Mesenteric fat pad (tissue), 1 donor: ENCODE data around the gene GID8. TPM values are rescaled to one million over a fixed set of nuclear protein-coding genes. Genes with fewer than 3 reads are reported as not detected.

Source experiments
- DNase-seq: peaks from one replicate; pipeline ENCODE4 v3.0.0-alpha.2; 2020; ENCODE audit warnings: low spot score
- total RNA-seq: library from RNA; stranded (reverse); fragmentation: NEBNext Ultra II Directional; extraction: Animal tissue kit (Norgen Biotek cat#: 25700); gene quantifications from one replicate; pipeline ENCODE4 v1.2.1, GENCODE V29; 2021
- donor health status: DM: yes; HTN: yes; CAD: no.

Gene GID8
- total RNA-seq, 1 donor from 2014 or later = 22.6 TPM

DNA sequence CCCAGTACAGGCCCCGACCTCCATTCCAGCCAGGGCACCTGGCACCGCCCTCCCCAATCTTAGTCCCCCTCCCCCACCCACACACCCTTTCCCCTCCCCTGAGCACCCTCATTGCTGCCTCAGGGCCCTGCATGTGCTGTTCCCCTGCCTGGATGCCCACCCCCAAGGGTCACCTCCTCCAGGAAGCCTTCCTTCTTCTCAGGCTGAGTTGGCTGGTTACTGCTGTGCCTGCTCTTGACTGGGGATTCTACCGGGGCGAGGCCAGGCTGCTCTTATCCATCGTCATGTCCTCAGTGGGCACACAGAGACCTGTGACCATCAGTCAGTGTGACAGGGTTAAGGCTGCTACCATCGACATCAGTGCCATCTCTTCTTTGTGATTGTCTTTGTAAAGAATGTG, 45.3 kb downstream of the GID8 start:
- no peak for DNase-seq

DNA sequence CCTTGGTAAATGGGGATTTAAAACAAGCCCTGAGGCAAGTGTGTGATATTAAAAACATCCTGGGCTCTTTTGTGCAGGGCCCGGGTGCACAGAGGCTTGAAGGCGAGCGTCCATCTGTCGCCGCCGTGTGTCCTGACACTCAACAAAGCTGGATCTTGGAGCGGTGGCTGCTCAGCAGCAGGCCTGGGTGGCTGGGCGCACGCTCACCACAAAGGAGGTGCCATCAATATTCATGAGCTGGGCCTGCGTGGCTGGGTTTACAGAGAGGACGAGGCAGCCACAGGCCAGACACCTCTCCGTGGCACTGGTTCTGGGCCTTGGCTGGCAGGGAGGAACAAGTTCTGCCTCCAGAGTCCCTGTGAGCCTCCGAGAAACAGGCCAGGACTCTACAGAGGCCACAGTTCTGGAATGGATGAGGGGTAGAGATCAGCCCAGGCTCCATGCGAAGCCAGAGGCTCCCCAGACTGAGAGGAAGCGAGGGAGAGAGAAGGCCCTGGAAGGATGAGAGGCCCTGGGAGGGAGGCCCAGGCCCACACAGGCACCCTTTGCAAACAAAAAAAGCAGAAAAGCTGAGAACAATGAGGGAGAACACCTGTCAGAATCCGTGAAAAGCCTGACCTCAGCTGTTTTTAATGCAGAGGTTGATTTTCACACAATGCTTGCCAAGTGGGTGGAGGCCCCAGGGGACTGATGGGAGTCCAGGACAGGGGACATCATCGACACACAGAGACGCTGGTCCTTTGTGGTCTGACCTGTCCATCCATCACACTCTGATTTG, 46.9 kb downstream of the GID8 start:
- DNase-seq = no peak

DNA sequence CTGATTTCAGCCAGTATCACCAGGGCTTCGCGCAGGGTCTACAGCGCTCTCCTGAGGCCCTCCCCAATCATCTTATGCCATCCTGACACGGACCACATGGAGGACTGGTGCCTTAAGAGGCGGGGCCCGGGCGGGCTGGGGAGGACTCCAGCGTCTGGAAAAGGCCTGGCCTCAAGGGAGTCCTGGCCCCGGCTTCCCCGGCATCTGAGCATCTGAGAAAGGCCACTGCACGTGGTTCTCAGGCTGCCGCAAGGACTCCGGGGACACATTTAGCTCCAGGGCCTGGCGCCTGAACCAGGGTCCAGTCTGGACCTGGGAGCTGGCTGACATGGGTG, 47.5 kb downstream of the GID8 start:
- no peak for DNase-seq

DNA sequence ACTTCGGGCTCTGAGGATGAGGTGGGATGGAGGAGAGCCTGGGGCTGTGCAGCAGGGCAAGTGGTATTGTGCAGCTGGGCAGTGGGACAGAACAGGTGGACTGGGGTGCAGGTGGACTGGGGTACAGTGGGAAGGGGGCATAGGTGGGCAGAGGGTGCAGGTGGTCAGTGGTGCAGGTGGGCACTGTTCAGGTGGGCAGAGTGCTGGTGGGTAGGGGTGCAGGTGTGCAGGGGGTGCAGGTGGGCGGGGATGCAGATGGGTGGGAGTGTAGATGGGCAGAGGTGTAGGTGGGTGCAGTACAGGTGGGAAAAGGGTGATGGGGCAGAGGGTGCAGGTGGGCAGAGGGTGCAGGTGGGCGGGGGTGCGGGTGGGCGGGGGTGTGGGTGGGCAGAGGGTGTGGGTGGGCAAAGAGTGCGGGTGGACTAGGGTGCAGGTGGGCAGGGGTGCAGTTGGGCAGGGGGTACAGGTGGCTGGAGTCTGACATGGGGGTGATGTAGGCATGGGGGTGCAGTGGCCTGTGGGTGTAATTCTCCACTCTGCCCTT, 48.4 kb downstream of the GID8 start:
- no peak for DNase-seq

DNA sequence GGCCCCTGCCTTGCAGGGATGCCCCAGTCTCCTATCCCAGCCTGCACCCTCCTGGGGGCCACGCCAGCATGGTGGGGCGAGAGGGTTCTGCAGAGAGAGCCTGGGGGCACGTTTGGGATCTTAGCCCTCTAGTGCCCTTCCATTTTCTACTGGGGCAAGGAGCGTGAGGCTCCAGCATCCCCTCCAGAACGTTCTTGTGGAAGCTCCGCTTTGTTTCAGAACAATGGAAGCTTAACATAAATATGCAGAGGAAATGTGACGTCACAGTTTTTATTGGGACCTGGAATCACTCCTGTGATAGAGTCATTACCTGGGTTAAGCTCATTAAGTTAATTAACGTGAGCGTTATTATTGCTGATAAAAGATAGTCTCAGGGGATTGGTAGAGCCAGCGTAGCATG, 49.2 kb downstream of the GID8 start:
- no peak for DNase-seq

DNA sequence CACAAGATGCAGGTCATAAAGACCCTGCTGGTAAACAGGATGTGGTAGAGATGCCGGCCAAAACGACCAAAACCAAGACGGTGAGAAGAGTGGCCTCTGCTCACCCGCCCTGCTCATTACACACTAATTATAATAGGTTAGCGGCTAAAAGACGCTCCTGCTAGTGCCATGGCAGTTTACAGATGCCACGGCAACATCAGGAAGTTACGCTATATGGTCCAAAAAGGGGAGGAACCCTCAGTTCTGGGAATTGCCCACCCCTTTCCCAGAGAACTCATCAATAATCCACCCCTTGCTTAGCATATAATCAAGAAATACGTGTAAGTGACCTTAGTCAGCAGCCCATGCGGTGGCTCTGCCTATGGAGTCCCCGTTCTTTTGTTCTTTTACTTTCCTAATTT, 51.3 kb downstream of the GID8 start:
- DNase-seq = no peak

DNA sequence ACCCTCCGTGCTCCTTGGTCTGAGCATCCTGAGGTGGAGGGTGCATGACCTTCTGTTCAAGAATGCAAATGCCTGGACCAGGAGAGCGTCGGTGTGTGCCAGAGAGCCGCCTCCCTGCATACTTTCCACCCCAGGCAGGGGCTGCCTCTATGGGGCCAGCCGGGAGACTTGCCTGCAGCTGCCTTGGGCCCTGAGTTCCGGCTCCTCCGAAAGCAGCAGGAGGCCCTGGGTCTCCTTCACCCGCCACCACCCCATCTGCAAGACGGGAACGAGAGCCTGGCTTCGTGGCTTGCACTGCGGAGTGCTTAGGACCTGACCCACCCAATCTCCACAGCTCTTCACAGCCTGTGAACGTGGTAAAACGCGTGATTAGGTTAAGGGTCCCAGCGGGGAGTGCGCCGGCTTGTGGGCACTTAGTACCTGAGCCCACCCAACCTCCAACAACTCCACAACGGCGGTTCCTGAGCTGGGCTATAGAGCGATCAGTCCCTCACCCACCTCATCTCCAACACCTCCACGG, 52.4 kb downstream of the GID8 start:
- no peak for DNase-seq

DNA sequence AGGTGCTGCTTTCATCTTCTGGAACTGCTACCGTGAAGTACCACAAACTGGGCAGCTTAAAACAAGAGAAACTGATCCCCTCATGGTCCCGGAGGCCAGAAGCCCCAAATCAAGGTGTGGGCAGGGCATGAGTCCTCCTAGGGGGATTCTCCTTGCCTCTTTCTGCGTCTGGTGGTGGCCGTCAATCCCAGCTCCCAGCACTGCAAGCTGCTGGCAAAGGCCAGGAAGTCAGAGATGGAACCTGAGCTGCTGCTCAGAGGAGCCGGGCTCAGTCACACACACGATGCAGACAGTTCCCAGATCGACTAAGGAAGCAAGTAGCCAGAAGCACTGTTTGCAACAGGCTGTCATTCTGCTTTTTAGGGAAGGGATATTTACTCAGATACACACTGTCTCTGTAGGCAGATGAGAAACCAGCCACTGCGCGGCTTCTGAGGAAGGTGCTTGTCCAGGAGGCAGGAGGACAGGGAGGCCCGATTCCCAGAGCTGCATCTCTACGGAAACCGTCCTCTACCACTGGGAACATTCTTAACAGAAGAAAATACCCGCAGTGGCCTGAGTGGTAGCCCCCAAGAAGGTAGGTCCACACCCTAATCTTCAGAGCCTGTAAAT, 53.4 kb downstream of the GID8 start:
- DNase-seq = no peak

DNA sequence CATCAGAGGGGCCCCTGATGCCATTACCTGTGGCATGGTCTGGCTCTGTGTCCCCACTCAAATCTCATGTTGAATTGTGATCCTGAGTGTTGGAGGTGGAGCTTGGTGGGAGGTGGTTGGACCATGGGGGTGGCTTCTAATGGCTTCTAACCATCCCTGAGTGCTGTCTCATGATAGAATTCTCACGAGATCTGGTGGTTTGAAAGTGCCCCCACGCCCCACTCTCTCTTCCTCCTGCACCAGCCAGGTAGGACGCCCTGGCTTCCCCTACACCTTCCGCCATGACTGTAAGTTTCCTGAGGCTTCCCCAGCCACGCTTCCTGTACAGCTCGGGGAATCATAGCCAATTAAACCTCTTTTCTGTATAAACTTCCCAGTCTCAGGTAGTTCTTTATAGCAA, 53.9 kb downstream of the GID8 start:
- no peak for DNase-seq

DNA sequence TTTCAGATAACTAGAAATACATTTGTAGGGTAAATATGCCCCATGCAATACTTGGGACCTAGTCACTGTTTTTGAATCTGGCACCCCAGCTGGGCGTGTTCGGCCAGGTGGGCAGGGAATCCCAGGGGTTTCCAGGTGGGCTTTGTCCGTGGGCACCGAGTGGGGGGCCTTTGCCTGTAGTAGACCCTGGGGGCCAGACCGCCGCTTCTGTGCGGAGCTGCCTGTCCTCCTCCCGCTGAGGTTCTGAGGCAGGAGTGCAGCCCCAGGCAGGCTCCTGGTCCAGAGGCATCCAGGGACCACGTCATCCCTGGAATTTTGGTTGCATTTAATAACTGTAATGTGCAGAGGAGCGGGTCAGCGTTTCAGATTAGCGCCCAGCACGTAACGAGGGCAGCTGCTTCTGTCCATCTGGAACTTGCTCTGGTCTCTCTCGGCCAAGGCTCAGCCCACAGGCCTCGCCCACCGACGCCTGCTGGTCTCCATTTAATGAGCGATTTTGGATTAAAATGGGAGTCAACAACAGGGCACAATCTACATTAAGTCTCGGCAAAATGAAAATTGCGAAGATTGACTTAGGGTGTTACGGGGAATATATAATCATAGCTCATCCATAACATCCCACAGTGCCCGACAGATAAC, 56.0 kb downstream of the GID8 start:
- DNase-seq = no peak

DNA sequence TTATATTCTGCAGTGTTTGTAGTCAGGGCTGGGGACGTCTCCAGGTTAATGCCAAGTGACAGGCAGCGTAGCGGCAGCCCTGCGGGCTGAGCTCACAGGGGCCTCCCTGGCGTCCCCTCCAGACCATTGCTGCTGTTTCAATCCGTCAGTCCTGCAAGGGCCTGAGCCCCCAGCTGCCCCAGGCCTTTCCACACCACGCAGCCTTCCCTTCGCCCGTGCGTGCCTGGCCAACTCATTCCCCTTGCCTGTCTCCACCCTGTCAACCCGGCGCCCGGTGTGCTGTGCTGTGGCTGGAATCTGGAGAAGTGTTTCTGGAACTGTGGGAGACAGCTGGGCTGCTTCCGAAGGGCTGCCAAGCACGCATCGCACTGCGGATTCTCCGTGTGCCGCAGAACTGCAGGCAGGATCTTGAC, 56.9 kb downstream of the GID8 start:
- DNase-seq = no peak

DNA sequence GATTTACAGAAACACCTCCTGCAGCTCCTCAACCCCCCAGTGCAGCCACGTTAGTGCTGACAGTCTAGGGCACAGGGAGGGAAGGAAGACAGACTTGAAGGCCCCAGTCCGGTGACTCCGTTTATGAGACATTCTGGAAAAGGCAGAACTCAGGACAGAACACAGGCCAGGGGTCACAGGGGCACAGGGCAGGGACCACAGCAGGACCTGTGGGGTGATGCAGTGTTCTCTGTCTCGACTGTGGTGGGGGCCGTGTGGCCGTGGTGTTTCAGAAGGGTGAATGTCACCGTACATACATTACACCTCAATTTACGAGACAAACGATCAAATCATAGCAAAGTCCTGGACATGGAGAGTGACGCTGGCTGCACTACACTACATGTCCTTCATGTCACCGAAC, 57.5 kb downstream of the GID8 start:
- no peak for DNase-seq

DNA sequence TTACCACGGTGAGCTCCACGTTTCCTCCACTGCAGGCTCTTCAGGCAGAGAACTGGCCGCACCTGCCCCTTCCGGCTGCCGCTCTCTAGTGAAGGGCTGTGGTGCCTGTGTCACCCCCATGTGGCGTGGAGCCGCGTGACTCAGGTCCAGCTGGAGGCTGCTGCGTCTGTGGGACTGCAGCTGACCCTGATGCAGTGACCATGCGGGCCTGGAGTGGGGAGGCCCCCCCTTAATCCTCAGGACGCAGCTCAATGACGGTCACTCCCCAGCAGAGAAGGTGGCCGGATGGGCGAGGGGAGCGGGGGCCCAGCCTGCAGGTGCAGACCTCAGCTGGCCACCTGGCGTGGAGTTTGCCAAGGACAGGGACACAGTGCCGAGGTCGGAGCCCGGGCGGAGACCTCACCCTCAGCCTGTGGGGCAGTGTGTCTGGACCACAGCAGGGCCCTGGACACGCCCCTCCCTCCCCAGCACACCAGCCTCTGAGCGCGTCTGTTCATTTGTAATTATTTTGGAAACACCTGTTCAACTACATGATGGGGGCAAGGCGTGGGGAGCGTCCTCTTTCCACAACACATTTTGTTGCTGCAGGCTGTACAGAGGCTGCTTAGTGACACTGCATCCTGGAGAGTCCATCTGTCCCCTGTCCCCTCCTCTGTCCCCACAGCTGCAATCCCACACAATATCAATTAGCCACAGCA, 58.1 kb downstream of the GID8 start:
- DNase-seq = no peak

DNA sequence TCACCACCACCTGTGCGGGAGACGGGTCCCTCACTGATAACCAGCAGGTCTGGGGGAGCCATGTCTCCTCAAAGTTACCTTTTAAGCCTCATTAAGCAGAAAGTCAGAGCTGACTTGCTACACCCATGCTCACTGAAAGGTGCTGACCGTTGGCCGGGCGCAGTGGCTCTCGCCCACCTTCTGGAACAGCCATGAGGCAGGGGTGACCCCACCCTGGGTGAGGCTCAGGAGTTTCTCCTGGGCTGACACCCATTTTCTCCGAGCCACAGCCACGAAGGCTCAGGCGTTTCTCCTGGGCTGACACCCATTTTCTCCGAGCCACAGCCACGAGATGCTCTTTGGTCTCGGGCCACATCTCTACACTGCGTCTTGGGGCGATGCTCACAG, 58.6 kb downstream of the GID8 start:
- no peak for DNase-seq

DNA sequence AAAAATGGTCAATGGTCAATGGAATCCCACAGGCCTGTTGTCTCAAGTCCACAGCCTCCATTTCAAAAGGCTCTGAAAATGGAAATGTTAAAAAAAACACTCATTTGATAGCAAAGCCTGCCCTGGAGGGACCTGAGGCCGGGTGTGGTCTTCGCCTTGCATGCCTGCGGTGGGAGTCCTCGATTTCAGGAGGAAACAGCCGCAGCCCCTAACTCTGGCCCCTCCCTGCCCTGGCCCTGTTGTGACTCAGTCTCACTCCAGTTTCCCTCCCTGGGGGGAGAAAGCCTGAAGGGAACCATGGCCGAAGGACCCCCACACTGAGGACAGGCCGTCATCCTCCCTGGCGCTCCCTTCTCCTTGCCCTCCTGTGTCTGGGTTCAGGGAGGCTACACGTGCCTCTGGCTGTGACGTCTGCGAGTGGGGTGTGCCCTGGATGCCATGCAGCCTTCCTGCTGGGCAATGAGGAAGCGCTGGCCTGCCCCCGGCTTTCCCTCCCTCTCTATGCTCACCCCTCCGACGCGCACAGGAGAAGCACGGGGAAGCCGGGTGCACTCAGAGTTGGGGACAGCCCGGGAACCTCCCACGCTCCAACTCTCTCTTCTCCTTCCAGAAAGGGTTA, 59.6 kb downstream of the GID8 start:
- DNase-seq = no peak

Other genes with a start within 250 kb of the GID8 start
- not detected for gene NTSR1, start 229.3 kb upstream of the GID8 start, total RNA-seq
- gene MRGBP, start 141.7 kb upstream of the GID8 start, total RNA-seq = 7.2 TPM
- gene OGFR, start 133.3 kb upstream of the GID8 start, total RNA-seq = 47.3 TPM
- 0.42 TPM for gene COL9A3, start 121.1 kb upstream of the GID8 start, total RNA-seq
- gene TCFL5, start 76.3 kb upstream of the GID8 start, total RNA-seq = 10.1 TPM
- gene DIDO1, start 11.6 kb upstream of the GID8 start, total RNA-seq = 39.0 TPM
- 12.7 TPM for gene SLC17A9, start 14.6 kb downstream of the GID8 start, total RNA-seq
- not detected for gene BHLHE23, start 68.8 kb downstream of the GID8 start, total RNA-seq